HCT116 (cell line): Measurements from ENCODE around the gene UNC5C. TPM values are rescaled to one million over a fixed set of nuclear protein-coding genes. Genes with fewer than 3 reads are reported as not detected.

Source experiments
- ATAC-seq: fragments of 200-7000 bp; cut with Tn5 transposase; 2 replicates; pipeline ENCODE4 v1.9.1; 2020; ENCODE audit warnings: mild to moderate bottlenecking, moderate library complexity
- BruUV-seq: library from RNA; stranded (reverse); fragments of 400-500 nt; replicated peaks from 2 replicates; lab custom pipeline; 2021; lab: Mats Ljungman, UMichigan
- CTCF ChIA-PET: fragments of 300-600 bp; sonication (Branson Sonifier 250); formaldehyde crosslinking; loops from one replicate; lab custom pipeline; 2021; ENCODE audit warnings: antibody characterized with exemption; lab: Charles Lee
- POLR2A ChIA-PET: fragments of 300-600, 350-600 bp; sonication (Branson Sonifier 250); formaldehyde crosslinking; loops from one replicate; lab custom pipeline; 2021; ENCODE audit warnings: antibody characterized with exemption; lab: Charles Lee
- RAD21 ChIA-PET, 2 experiments: fragments of 300-600 bp; sonication (Branson Sonifier 250); formaldehyde crosslinking; loops; one replicate each; lab custom pipeline; 2023; ENCODE audit warnings: low total read pairs in 2 of 2; ENCODE audit not compliant: uncharacterized antibody in 2 of 2, unreplicated experiment in 2 of 2, low non-redundant PET in 1 of 2; lab: Charles Lee
- DNase-seq: peaks from one replicate; pipeline ENCODE4 v3.0.0-alpha.2; 2010; ENCODE audit warnings: low read depth, low spot score
- H2AFZ ChIP-seq: fragments of 200-600 bp; shearing (Covaris generic), sonication (generic); 2 replicates; pipeline ENCODE4 v1.6.1; 2017; ENCODE audit warnings: low read depth, mixed run types, mixed read lengths, antibody characterized with exemption, low read length; ENCODE audit not compliant: poor library complexity, severe bottlenecking
- H3K27ac ChIP-seq: 2 replicates; pipeline ENCODE4 v1.5.1; 2012; ENCODE audit warnings: low read depth, low read length
- H3K27me3 ChIP-seq: fragments of 200-600 bp; sonication (generic); 2 replicates; pipeline ENCODE4 v1.6.1; 2016; ENCODE audit warnings: mixed run types, low read length, mixed read lengths; ENCODE audit not compliant: insufficient read depth
- H3K36me3 ChIP-seq, 2 experiments: fragments of 200-500 bp in 1 of 2; fragments of 200-600 bp in 1 of 2; sonication (Bioruptor generic) in 1 of 2; sonication (generic) in 1 of 2; 2 replicates each; pipeline versions ENCODE4 v1.5.1 to v1.6.1; 2014 to 2016; ENCODE audit warnings: low read length in 2 of 2, inconsistent platforms in 1 of 2, mixed read lengths in 1 of 2, mixed run types in 1 of 2; ENCODE audit not compliant: insufficient read depth in 2 of 2, control insufficient read depth in 1 of 2
- H3K4me1 ChIP-seq, 2 experiments: fragments of 200-600 bp in 1 of 2; sonication (generic) in 1 of 2; 2 replicates each; pipeline versions ENCODE4 v1.5.1 to v1.6.1; 2012 to 2017; ENCODE audit warnings: low read length in 2 of 2, inconsistent platforms in 1 of 2, mild to moderate bottlenecking in 1 of 2, mixed read lengths in 1 of 2, mixed run types in 1 of 2, moderate library complexity in 1 of 2; ENCODE audit not compliant: insufficient read depth in 2 of 2, control insufficient read depth in 1 of 2
- H3K4me2 ChIP-seq: fragments of 200-600 bp; sonication (generic); 2 replicates; pipeline ENCODE4 v1.6.1; 2017; ENCODE audit warnings: mixed run types, low read length, mixed read lengths
- H3K4me3 ChIP-seq, 2 experiments: fragments of 200-600 bp in 1 of 2; sonication (generic) in 1 of 2; replicated peaks in 1 of 2; 2 replicates each; pipeline ENCODE4 v1.5.1; 2011 to 2016; ENCODE audit warnings: low read length in 2 of 2, control low read depth in 1 of 2, low read depth in 1 of 2, mild to moderate bottlenecking in 1 of 2, mixed read lengths in 1 of 2, mixed run types in 1 of 2
- H3K79me2 ChIP-seq: fragments of 200-600 bp; sonication (generic); 2 replicates; pipeline ENCODE4 v1.6.1; 2017; ENCODE audit warnings: mild to moderate bottlenecking, mixed run types, low read length, moderate library complexity, mixed read lengths; ENCODE audit not compliant: insufficient read depth
- H3K9ac ChIP-seq: fragments of 200-600 bp; sonication (generic); 2 replicates; pipeline ENCODE4 v1.6.1; 2016; ENCODE audit warnings: low read length, mixed read lengths
- H3K9me2 ChIP-seq: fragments of 200-600 bp; sonication (generic), shearing (Covaris generic); 2 replicates; pipeline ENCODE4 v1.6.1; 2017; ENCODE audit warnings: mixed run types, mild to moderate bottlenecking, moderate library complexity; ENCODE audit not compliant: insufficient read depth
- H3K9me3 ChIP-seq, 2 experiments: fragments of 200-500 bp in 1 of 2; fragments of 200-600 bp in 1 of 2; sonication (Bioruptor generic) in 1 of 2; sonication (generic) in 1 of 2; 2 replicates each; pipeline ENCODE4 v1.6.1; 2014 to 2017; ENCODE audit warnings: low read length in 2 of 2, mixed read lengths in 2 of 2, inconsistent platforms in 1 of 2, low read depth in 1 of 2, mild to moderate bottlenecking in 1 of 2, mixed run types in 1 of 2, moderate library complexity in 1 of 2; ENCODE audit not compliant: control insufficient read depth in 1 of 2, insufficient read depth in 1 of 2
- H4K20me1 ChIP-seq: fragments of 200-600 bp; sonication (generic), shearing (Covaris generic); 2 replicates; pipeline ENCODE4 v1.6.1; 2017; ENCODE audit warnings: mixed run types, mild to moderate bottlenecking, moderate library complexity; ENCODE audit not compliant: insufficient read depth
- ATF3 ChIP-seq: IDR thresholded peaks from 2 replicates; pipeline ENCODE4 v1.6.1; 2012
- CEBPB ChIP-seq: IDR thresholded peaks from 2 replicates; pipeline ENCODE4 v1.6.1; 2012; ENCODE audit warnings: low read depth
- CTCF ChIP-seq, 3 experiments: fragments of 200-600 bp in 1 of 3; sonication (generic) in 1 of 3; IDR thresholded peaks in 2 of 3; conservative IDR thresholded peaks in 1 of 3; 2 replicates each; pipeline ENCODE4 v1.5.1; 2012 to 2017; ENCODE audit warnings: low read depth in 2 of 3, low read length in 2 of 3, antibody characterized with exemption in 1 of 3, borderline replicate concordance in 1 of 3, control low read depth in 1 of 3, mild to moderate bottlenecking in 1 of 3, mixed read lengths in 1 of 3, mixed run types in 1 of 3, moderate library complexity in 1 of 3; ENCODE audit not compliant: insufficient read depth in 1 of 3
- ELF1 ChIP-seq: IDR thresholded peaks from 2 replicates; pipeline ENCODE4 v1.6.1; 2012; ENCODE audit warnings: low read depth, borderline replicate concordance
- EZH2phosphoT487 ChIP-seq: fragments of 200-600 bp; IDR thresholded peaks from 2 replicates; pipeline ENCODE4 v1.6.1; 2018; ENCODE audit warnings: antibody characterized with exemption, borderline replicate concordance
- FOSL1 ChIP-seq: IDR thresholded peaks from 2 replicates; pipeline ENCODE4 v1.6.1; 2012; ENCODE audit warnings: low read depth
- MAX ChIP-seq: IDR thresholded peaks from 2 replicates; pipeline ENCODE4 v1.6.1; 2012
- POLR2A ChIP-seq: IDR thresholded peaks from 2 replicates; pipeline ENCODE4 v1.7.0; 2011; ENCODE audit warnings: borderline replicate concordance; ENCODE audit not compliant: insufficient read depth, insufficient read length; ENCODE audit errors: extremely low read depth
- POLR2AphosphoS5 ChIP-seq: IDR thresholded peaks from 2 replicates; pipeline ENCODE4 v1.6.1; 2011; ENCODE audit warnings: mild to moderate bottlenecking, low read depth, low read length, moderate library complexity
- REST ChIP-seq: IDR thresholded peaks from 2 replicates; pipeline ENCODE4 v1.6.1; 2012; ENCODE audit warnings: low read depth
- SIN3A ChIP-seq: IDR thresholded peaks from 2 replicates; pipeline ENCODE4 v1.6.1; 2012; ENCODE audit warnings: low read depth
- SP1 ChIP-seq: IDR thresholded peaks from 2 replicates; pipeline ENCODE4 v1.6.1; 2012; ENCODE audit warnings: low read depth
- TCF7L2 ChIP-seq: IDR thresholded peaks from 2 replicates; pipeline ENCODE4 v1.7.0; 2011; ENCODE audit warnings: borderline replicate concordance, inconsistent platforms; ENCODE audit not compliant: insufficient read depth, insufficient read length; ENCODE audit errors: extremely low read depth
- YY1 ChIP-seq: IDR thresholded peaks from 2 replicates; pipeline ENCODE4 v1.6.1; 2011; ENCODE audit warnings: low read length, low read depth, moderate library complexity, mild to moderate bottlenecking; ENCODE audit not compliant: insufficient replicate concordance; ENCODE audit errors: extremely low read depth
- ZFX ChIP-seq: fragments of 450-650 bp; IDR thresholded peaks from 2 replicates; pipeline ENCODE4 v1.6.1; 2017
- ZNF274 ChIP-seq: fragments of 200-500 bp; sonication (Bioruptor generic); IDR thresholded peaks from 2 replicates; pipeline ENCODE4 v1.6.1; 2014; ENCODE audit warnings: mild to moderate bottlenecking, low read depth, low read length, inconsistent platforms
- intact Hi-C: fragments of 100-400 bp; cut with micrococcal nuclease; formaldehyde crosslinking; loops from 2 replicates; pipeline ENCODE4 v1.10.0; 2022
- total RNA-seq: library from RNA; stranded (reverse); gene quantifications from one replicate; pipeline ENCODE4 v1.2.1, GENCODE V29; 2021; ENCODE audit not compliant: unreplicated experiment

The UNC5C gene
- total RNA-seq, 1 experiment from 2014 or later, result not detected

- Histone ChIP-seq H3K36me3 (no peaks in the 10 kb centered on the region), H3K4me1 (no peaks in the 10 kb centered on the region), H2AFZ (no peak overlapping the region), H4K20me1 (no peaks in the 10 kb centered on the region), H3K27me3 (no peaks in the 10 kb centered on the region), H3K27ac (no peak overlapping the region), H3K9ac (no peak overlapping the region), H3K4me3 (no peak overlapping the region), H3K4me2 (no peak overlapping the region), H3K79me2 (no peaks in the 10 kb centered on the region), H3K9me2 (no peaks in the 10 kb centered on the region), H3K9me3 (no peaks in the 10 kb centered on the region)
- ChIA-PET POLR2A (no interaction called here), CTCF (no interaction called here), RAD21 (no interaction called here)
- intact Hi-C loops, result loop anchor here (10.0 kb wide), 2 partner anchors 352 to 882 kb away; no protein-coding TSS in a partner anchor
- DNase-seq, result no peak
- ATAC-seq, result no peak
- BruUV-seq, result no TSS peak
- TF ChIP-seq ELF1, result no peak
- TF ChIP-seq YY1, result no peak
- TF ChIP-seq TCF7L2, result no peak
- TF ChIP-seq FOSL1, result no peak
- no peak for TF ChIP-seq POLR2AphosphoS5
- TF ChIP-seq CTCF (IDR thresholded peaks at IDR 0.05 in 2 of 3, conservative IDR thresholded peaks at IDR 0.05 in 1 of 3; ENCODE audit: borderline replicate concordance in 1 of 3, insufficient read depth in 1 of 3, low read depth in 2 of 3, low read length in 2 of 3), result no peak
- TF ChIP-seq ATF3, result no peak
- TF ChIP-seq CEBPB, result no peak
- TF ChIP-seq EZH2phosphoT487, result no peak
- TF ChIP-seq POLR2A, result no peak
- TF ChIP-seq REST, result no peak
- no peak for TF ChIP-seq SIN3A
- no peak for TF ChIP-seq ZFX
- no peak for TF ChIP-seq ZNF274
- TF ChIP-seq MAX, result no peak
- no peak for TF ChIP-seq SP1
These were observed 385.9 kb downstream of the UNC5C start for GRCh38 chr4:95162867-95163266.
